Left kidney (tissue), 2 donors: ENCODE data around the gene INPP4B. TPM values are rescaled to one million over a fixed set of nuclear protein-coding genes. Genes with fewer than 3 reads are reported as not detected.
"Not testable (repeated sequence)": the region's sequence is repeated elsewhere in the genome, so short reads cannot be mapped to it uniquely, and the experiment has no call there.

Source experiments
- DNase-seq: peaks from one replicate; pipeline ENCODE4 v3.0.0-alpha.2; 2013
- polyA plus RNA-seq: library from polyadenylated mRNA; unstranded; fragments of 120-200 nt; gene quantifications from one replicate; pipeline ENCODE4 v1.2.1, GENCODE V29; 2013; ENCODE audit not compliant: insufficient read length

Gene INPP4B
- polyA plus RNA-seq, 1 donor = 8.4 TPM

- no peak for DNase-seq
These were observed 160.0 kb downstream of the INPP4B start for GRCh38 chr4:142686081-142686480.

DNA sequence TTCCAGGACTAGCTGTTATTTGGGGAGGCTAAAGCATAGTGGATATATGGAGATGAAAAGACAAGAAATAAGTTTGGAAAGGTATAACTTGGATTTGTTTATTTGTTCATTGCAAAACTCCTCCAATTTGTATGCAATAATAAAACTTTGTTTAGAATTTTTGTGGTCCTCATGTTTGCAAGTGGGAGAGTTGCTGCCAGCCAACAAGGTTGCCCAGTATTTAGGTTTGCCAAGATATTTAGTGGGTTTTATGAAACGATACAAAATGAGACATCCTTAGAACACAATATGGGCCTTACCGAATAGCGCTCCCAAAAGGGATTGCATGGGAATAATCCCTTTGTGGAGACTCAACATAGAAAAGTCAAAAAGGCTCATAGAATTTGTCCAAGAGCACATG is 162.1 kb downstream of the INPP4B start:
- DNase-seq = no peak

- DNase-seq = no peak
These were observed 162.6 kb downstream of the INPP4B start for GRCh38 chr4:142683503-142683902.

DNA sequence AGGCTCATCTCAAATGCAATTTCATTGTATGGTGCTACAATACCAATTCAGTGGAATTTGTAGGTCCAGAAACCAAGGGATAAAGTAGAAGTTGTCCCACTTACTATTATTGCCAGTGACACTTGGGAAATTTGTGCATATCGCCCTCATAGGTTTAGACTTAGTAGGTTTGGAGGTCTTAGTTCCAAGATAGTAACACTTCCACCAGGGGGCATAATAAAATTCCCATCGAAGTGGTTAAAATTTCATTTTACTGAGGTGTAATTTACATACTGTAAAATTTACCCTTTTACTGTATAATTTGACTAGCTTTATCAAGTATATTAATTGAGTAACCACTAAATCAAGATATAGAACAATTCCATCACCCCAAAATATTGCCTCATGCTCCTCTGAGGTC is 174.6 kb downstream of the INPP4B start:
- DNase-seq = no peak

DNA sequence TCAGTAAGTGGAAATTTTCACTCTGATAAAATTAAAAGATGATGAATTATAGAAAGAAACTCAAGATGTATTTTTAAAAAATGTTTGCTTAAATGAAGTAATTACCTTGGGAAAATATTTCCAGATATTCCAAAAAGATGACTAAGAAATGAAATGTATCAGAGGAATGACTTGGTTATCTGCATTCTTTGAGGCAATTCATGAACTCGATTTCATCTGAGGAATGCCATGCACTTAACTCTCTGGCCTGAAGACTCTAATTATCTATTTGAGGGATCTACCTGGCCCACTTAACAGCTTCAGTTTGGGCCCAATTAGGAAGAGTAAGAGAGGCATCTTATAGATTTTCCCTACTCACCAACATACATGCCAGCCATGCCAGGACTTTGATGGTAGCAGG is 182.3 kb downstream of the INPP4B start:
- no peak for DNase-seq

DNA sequence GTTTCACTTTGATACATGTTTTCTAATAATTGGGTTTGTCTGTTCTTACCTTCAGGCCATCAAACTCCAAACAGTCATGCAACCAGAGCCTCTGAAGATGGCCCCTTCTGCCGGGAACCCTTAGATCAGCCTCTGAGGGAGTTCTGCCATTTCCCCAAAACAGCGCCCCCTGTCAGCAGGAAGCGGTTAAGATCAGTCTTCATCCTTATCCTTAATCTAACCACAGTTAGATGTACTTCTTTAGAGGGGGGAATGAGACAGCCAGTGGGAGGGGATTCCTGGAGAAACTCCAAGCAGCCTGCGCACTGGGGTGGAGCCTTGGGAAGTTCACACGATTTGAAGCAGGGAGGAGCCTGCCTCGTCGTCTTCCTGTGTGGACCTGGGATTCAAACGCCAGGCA is 185.4 kb downstream of the INPP4B start:
- DNase-seq = no peak

DNA sequence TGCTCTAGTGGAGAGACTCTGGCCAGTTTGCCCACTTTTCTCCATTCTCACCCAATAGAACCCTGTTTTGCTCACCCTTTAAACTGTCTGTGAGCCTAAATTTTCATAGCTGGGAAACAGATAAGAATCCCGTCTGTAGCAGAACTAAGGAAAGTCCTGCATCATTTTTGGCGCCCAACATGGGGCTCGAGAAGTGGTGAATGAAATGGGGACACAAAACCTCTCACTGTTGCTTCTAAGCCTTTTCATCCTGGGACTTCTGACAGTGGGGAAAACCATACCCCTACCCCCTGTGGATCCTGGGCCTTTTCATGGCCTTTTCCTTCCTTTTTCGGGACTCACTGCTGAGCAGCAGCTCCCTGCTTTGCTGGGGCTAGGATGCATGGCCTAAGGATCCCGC is 189.9 kb downstream of the INPP4B start:
- peak; percentile 4 for DNase-seq

DNA sequence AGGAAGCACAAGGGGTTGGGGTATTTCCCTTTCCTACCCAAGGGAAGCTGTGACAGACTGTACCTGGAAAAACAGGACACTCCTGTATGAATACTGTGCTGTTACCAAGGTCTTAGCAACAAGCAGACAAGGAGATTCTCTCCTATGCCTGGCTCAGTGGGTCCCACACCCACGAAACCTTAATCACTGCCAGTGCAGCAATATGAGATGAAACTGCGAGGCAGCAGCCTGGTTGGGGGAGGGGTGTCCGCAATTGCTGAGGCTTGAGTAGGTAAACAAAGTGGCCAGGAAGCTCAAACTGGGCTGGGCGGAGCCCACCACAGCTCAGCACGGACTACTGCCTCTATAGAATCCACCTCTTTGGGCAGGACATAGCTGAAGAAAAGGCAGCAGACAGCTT is 197.7 kb downstream of the INPP4B start:
- no peak for DNase-seq

- DNase-seq = no peak
These were observed 200.5 kb downstream of the INPP4B start for GRCh38 chr4:142645475-142646108.

- not testable (repeated sequence) for DNase-seq
These were observed 201.5 kb downstream of the INPP4B start for GRCh38 chr4:142644628-142645027.

DNA sequence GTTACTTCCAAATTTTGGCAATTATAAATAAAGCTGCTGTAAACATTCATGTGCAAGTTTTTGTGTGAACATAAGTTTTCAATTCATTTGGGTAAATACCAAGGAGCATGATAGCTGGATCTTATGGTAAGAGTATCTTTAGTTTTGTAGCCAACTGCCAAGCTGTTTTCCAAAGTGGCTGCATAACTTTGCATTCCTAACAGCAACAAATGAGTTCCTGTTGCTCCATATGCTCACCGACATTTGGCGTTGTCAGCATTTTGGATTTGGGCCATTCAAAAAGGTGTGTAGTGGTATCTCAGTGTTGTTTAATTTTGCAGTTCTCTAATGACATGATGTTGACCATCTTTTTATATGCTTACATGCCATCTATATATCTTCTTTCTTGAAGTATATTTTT is 208.5 kb downstream of the INPP4B start:
- no peak for DNase-seq

GRCh38 chr4:142631836-142632235 is 214.3 kb downstream of the INPP4B start:
- no peak for DNase-seq

- DNase-seq = no peak
These were observed 230.8 kb downstream of the INPP4B start for GRCh38 chr4:142615324-142615665.

- no peak for DNase-seq
These were observed 231.3 kb downstream of the INPP4B start for GRCh38 chr4:142614621-142615323.

DNA sequence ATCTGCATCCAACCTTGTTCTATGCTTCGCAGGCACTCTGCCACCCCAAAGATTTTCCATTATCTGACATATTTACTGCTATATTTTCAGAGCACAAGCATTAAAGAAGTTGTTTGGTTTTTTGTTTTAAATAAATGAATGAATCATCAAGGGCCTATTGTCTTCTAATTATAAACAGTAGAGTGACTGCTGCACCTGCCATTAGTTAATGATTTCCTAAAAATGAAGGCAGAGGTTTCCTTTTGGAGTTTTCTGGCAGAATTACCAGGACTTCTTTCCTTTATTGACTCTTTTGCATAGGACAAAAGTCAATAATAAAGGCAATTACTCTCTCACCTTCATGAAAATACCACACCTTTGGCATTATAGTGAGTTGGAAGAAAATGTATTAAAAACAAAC is 238.1 kb downstream of the INPP4B start:
- no peak for DNase-seq

GRCh38 chr4:142600952-142601351 is 245.1 kb downstream of the INPP4B start:
- DNase-seq = no peak

- no peak for DNase-seq
These were observed 248.0 kb downstream of the INPP4B start for GRCh38 chr4:142598132-142598531.

DNA sequence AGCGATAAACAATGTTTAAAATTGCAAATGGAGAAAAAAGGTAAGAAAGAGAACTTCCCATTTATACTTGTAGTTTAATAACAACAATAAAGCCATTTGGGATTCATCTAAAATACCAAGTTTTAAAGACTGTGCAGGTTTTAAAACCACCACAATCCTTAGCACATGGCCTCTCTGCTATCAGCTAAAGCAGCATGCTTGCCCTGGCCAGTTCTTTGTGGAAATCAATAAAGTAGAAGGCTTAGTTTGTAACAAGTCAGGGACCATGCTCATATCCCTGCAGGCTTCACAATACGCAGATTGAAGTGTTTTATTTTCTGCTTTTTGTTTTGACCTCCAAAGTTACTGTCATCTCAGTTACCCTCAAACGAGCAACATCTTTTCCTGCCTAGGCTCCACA is 249.5 kb downstream of the INPP4B start:
- no peak for DNase-seq

- no peak for DNase-seq
These were observed 250.0 kb downstream of the INPP4B start for GRCh38 chr4:142596121-142596520.

DNA sequence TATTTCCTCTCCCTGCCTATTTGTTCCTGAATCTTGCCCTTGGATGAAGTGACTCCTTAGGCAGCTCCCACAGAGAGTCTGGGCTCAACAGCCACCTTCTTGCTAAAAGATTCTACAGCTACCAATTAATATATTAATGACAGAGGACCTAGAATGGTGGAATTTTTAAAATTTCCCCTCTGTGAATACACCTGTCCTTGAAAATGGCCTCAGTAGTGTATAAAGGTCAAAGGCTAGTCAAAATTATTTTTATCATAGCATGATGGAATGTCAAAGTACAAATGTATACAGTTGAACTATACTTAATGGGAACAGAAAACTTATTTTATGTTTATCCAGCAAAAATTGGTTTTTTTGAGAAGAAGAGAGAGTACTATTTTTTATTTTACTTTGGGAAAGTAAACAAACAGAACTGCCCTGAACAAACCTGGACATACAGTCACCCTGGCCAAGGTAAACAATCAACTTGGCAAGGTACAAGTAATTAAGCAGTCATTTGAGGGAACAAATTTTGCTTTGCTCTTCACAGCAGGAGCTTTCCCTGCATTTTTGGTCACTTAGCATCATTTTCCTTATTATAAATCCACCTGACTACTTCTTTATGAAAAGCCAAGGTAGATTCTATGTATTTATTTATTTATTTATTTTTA is 250.8 kb downstream of the INPP4B start:
- peak; percentile 2 for DNase-seq

GRCh38 chr4:142585411-142585810 is 260.7 kb downstream of the INPP4B start:
- no peak for DNase-seq

- DNase-seq = no peak
These were observed 262.4 kb downstream of the INPP4B start for GRCh38 chr4:142583708-142584107.

- no peak for DNase-seq
These were observed 263.8 kb downstream of the INPP4B start for GRCh38 chr4:142582340-142582739.

DNA sequence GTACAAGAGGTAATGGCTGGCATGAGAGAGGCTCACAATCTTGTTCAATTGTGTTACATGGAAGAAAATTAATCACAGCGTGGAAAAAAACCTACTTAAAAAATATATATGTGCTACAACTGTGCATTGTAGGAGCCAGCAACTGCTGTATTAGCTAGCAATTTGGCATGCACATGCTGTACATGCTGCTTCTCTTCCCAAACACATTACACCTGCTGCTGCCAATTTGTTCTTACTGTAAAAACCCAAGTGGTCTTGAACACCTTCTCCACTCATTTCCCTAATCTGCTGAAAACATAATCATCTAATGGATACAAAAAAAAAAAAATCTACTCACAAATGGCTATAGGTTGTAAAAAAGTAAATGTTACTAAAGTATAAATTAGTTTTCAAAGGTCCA is 264.2 kb downstream of the INPP4B start:
- no peak for DNase-seq
